Mucosa of rectum (tissue), 2 donors: ENCODE results near the gene SIGLEC5.

Experiments used
- H3K27ac ChIP-seq, 2 donors: one replicate each; pipeline ENCODE4 v1.7.0; 2013; ENCODE audit warnings: inconsistent platforms in 2 of 2, low read depth in 2 of 2, low read length in 2 of 2
- H3K27me3 ChIP-seq, 2 donors: one replicate each; pipeline ENCODE4 v1.7.0; 2013; ENCODE audit warnings: low read length in 2 of 2; ENCODE audit not compliant: control insufficient read depth in 2 of 2, insufficient read depth in 2 of 2
- H3K36me3 ChIP-seq, 2 donors: one replicate each; pipeline ENCODE4 v1.7.0; 2013; ENCODE audit warnings: low read length in 2 of 2; ENCODE audit not compliant: control insufficient read depth in 2 of 2, insufficient read depth in 2 of 2
- H3K4me1 ChIP-seq, 2 donors: one replicate each; pipeline ENCODE4 v1.7.0; 2013; ENCODE audit warnings: low read length in 2 of 2, mild to moderate bottlenecking in 1 of 2; ENCODE audit not compliant: control insufficient read depth in 2 of 2, insufficient read depth in 2 of 2
- H3K4me3 ChIP-seq, 2 donors: one replicate each; pipeline ENCODE4 v1.7.0; 2013; ENCODE audit warnings: low read length in 2 of 2
- H3K9ac ChIP-seq, 2 donors: one replicate each; pipeline ENCODE4 v1.7.0; 2013; ENCODE audit warnings: low read length in 2 of 2, low read depth in 1 of 2, mild to moderate bottlenecking in 1 of 2
- H3K9me3 ChIP-seq, 2 donors: one replicate each; pipeline ENCODE4 v1.7.0; 2013; ENCODE audit warnings: low read length in 2 of 2; ENCODE audit not compliant: control insufficient read depth in 2 of 2
- donor health status: healthy.
- donor health status: Normal muscosa, but diverticular disease.

The SIGLEC5 gene

DNA sequence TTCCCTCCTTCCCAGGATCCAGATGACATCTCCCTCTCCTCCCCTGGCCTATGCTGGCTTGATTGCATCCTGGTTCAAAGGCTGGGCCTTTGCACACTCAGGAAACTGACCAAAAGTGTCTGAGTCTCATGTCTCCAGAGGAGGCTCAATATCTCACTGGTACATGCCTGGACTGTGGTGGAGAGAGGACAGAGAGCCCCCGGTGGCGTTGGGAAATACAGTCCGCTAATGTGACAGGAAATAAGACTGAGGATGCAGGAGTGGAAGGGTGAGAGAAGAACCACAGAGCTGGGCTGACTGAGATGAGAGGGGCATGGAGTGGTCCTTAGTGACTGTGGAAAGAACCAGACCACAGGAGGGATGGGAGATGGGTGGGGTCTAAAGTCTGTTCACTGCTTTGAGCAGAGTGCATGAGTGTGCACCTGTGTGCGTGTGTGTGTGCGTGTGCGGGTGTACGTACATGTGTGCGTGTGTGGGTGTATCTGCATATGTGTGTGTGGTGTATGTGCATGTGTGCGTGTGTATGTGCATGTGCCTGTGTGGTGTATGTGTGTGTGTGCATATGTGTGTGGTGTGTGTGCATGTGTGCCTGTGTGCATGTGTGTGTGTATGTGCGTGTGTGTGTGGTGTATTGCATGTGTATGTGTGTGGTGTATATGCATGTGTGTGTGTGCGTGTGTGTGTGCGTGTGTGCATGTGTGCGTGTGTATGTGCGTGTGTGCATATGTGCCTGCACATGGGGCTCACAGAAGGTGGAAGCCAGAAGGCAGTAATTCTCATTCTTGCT lies 1.9 kb downstream of the SIGLEC5 start:
- Histone ChIP-seq H3K27ac (no peak overlapping the region), H3K4me1 (no peaks in the 10 kb centered on the region), H3K4me3 (no peak overlapping the region)

GRCh38 chr19:51627491-51628138 lies 2.6 kb downstream of the SIGLEC5 start:
- Histone ChIP-seq H3K36me3 (no peaks in the 10 kb centered on the region), H3K27me3 (no peaks in the 10 kb centered on the region), H3K9me3 (no peaks in the 10 kb centered on the region), H3K27ac (no peak overlapping the region), H3K4me3 (no peak overlapping the region), H3K9ac (no peak overlapping the region), H3K4me1 (no peaks in the 10 kb centered on the region)

More for the DNA sequence above, 1.9 kb downstream of the SIGLEC5 start:
- Histone ChIP-seq H3K9ac (no peak overlapping the region), H3K27me3 (no peaks in the 10 kb centered on the region), H3K9me3 (no peaks in the 10 kb centered on the region), H3K36me3 (no peaks in the 10 kb centered on the region)

GRCh38 chr19:51626675-51627074 lies 3.5 kb downstream of the SIGLEC5 start:
- Histone ChIP-seq H3K4me1 (no peaks in the 10 kb centered on the region), H3K9me3 (no peaks in the 10 kb centered on the region), H3K9ac (no peak overlapping the region), H3K36me3 (no peaks in the 10 kb centered on the region), H3K27me3 (no peaks in the 10 kb centered on the region), H3K4me3 (no peak overlapping the region), H3K27ac (no peak overlapping the region)

DNA sequence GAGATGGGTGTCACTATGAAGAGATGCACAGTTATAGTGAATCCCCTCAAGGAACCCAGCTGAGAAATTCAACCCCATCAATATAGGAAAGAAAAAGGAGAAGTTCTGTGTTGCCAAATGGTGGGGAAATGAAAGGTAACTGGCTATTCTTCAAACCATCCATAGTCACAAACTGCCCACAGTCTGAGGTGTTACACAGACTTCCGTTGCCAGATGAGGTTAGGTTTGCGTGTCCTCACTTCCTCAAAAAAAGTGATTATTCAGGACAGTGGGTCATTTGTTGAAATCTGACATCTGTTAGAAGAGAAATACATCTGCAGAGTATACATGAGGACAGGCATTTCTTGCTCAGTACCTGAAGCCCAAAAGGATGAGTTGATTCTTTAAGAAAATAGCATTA lies 9.0 kb downstream of the SIGLEC5 start:
- no peaks in the 10 kb centered on the region for H3K9me3 ChIP-seq
- H3K4me1 ChIP-seq: no peaks in the 10 kb centered on the region
- no peaks in the 10 kb centered on the region for H3K27me3 ChIP-seq
- H3K9ac ChIP-seq: no peak overlapping the region
- H3K27ac ChIP-seq: no peak overlapping the region
- H3K4me3 ChIP-seq: no peak overlapping the region
- H3K36me3 ChIP-seq: no peaks in the 10 kb centered on the region

- Histone ChIP-seq H3K9me3 (peaks cover 0 to 3% of the 10 kb centered on the region in 2 donors), H3K4me3 (no peak overlapping the region), H3K4me1 (no peaks in the 10 kb centered on the region), H3K9ac (no peak overlapping the region), H3K36me3 (no peaks in the 10 kb centered on the region), H3K27me3 (no peaks in the 10 kb centered on the region), H3K27ac (no peak overlapping the region)
Measured at GRCh38 chr19:51615991-51616390, 14.2 kb downstream of the SIGLEC5 start.

DNA sequence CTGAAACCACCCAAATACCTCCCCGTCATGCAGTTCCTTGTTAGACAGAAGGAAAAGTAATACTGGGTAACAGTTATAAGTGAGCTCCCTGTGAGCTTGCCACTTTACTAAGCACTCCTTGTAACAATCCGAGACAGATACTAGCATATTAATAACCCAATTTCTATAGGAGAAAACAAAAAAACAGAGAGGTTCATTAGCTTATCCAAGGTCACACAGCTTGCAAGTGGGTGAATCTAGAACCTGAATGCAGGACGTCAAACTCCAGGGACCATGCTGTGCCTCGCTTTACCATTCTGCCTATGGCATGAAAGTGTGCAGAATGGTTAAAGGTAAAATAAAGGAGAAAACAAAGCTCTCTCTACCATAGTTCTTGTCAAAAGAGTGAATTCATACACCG lies 15.4 kb downstream of the SIGLEC5 start:
- Histone ChIP-seq H3K27ac (no peak overlapping the region), H3K4me3 (no peak overlapping the region), H3K9ac (no peak overlapping the region), H3K9me3 (peaks cover 0 to 3% of the 10 kb centered on the region in 2 donors), H3K4me1 (no peaks in the 10 kb centered on the region), H3K36me3 (no peaks in the 10 kb centered on the region), H3K27me3 (no peaks in the 10 kb centered on the region)

- no peak overlapping the region for H3K4me3 ChIP-seq
- H3K27ac ChIP-seq: no peak overlapping the region
- no peak overlapping the region for H3K9ac ChIP-seq
- H3K4me1 ChIP-seq: peaks cover 0 to 5% of the 10 kb centered on the region in 2 donors
- H3K36me3 ChIP-seq: no peaks in the 10 kb centered on the region
- no peaks in the 10 kb centered on the region for H3K27me3 ChIP-seq
- peaks cover 0 to 3% of the 10 kb centered on the region in 2 donors for H3K9me3 ChIP-seq
Measured at GRCh38 chr19:51610576-51610975, 19.6 kb downstream of the SIGLEC5 start.

- H3K9me3 ChIP-seq: peaks cover 0 to 3% of the 10 kb centered on the region in 2 donors
- H3K36me3 ChIP-seq: no peaks in the 10 kb centered on the region
- H3K4me1 ChIP-seq: peaks cover 0 to 5% of the 10 kb centered on the region in 2 donors
- H3K9ac ChIP-seq: no peak overlapping the region
- H3K4me3 ChIP-seq: no peak overlapping the region
- no peaks in the 10 kb centered on the region for H3K27me3 ChIP-seq
- peak overlapping the region in 1 of 2 donors; percentile 13 for H3K27ac ChIP-seq
Measured at GRCh38 chr19:51607920-51608562, 22.2 kb downstream of the SIGLEC5 start.

- H3K4me1 ChIP-seq: peaks cover 0 to 5% of the 10 kb centered on the region in 2 donors
- no peaks in the 10 kb centered on the region for H3K9me3 ChIP-seq
- H3K4me3 ChIP-seq: no peak overlapping the region
- peak overlapping the region; percentile 13 to 23 for H3K27ac ChIP-seq
- H3K27me3 ChIP-seq: no peaks in the 10 kb centered on the region
- no peak overlapping the region for H3K9ac ChIP-seq
- H3K36me3 ChIP-seq: no peaks in the 10 kb centered on the region
Measured at GRCh38 chr19:51607077-51607476, 23.1 kb downstream of the SIGLEC5 start.

GRCh38 chr19:51602189-51602854 lies 27.9 kb downstream of the SIGLEC5 start:
- H3K9me3 ChIP-seq: no peaks in the 10 kb centered on the region
- H3K4me1 ChIP-seq: peaks cover 0 to under 1% of the 10 kb centered on the region in 2 donors
- no peaks in the 10 kb centered on the region for H3K36me3 ChIP-seq
- H3K27me3 ChIP-seq: no peaks in the 10 kb centered on the region
- no peak overlapping the region for H3K4me3 ChIP-seq
- H3K27ac ChIP-seq: peak overlapping the region in 1 of 2 donors; percentile 16
- no peak overlapping the region for H3K9ac ChIP-seq
